WTC11 (cell line): ENCODE data around the gene WDR36. TPM values are rescaled to one million over a fixed set of nuclear protein-coding genes. Genes with fewer than 3 reads are reported as not detected.

Experiments
- ATAC-seq: fragments of 200-7000 bp; cut with Tn5 transposase; 2 replicates; pipeline ENCODE4 v1.10.0; 2021; ENCODE audit warnings: mild to moderate bottlenecking, moderate library complexity
- CTCF ChIA-PET: fragments of 300-600 bp; sonication (Branson Sonifier 250); formaldehyde crosslinking; loops from one replicate; lab custom pipeline; 2021; ENCODE audit warnings: antibody characterized with exemption; lab: Charles Lee
- POLR2A ChIA-PET: fragments of 350-600 bp; sonication (Branson Sonifier 250); formaldehyde crosslinking; loops from one replicate; lab custom pipeline; 2021; ENCODE audit warnings: antibody characterized with exemption; lab: Charles Lee
- DNase-seq: peaks from one replicate; pipeline ENCODE4 v3.0.0; 2021; ENCODE audit warnings: low spot score
- H3K27ac Mint-ChIP-seq: 2 replicates; pipeline ENCODE4 v1.8.0; 2021; ENCODE audit warnings: mixed read lengths
- H3K27me3 Mint-ChIP-seq: 2 replicates; pipeline ENCODE4 v1.8.0; 2021; ENCODE audit warnings: low read depth, mild to moderate bottlenecking, moderate library complexity, mixed read lengths
- H3K36me3 Mint-ChIP-seq: 2 replicates; pipeline ENCODE4 v1.8.0; 2021; ENCODE audit warnings: mixed read lengths
- H3K4me1 Mint-ChIP-seq: 2 replicates; pipeline ENCODE4 v1.8.0; 2022; ENCODE audit warnings: mixed read lengths
- H3K4me3 Mint-ChIP-seq: 2 replicates; pipeline ENCODE4 v1.8.0; 2021; ENCODE audit warnings: mild to moderate bottlenecking, moderate library complexity, mixed read lengths
- H3K9me3 Mint-ChIP-seq: 2 replicates; pipeline ENCODE4 v1.8.0; 2021; ENCODE audit warnings: mixed read lengths
- CREM ChIP-seq: sonication (generic); formaldehyde crosslinking; IDR thresholded peaks from 2 replicates; pipeline ENCODE4 v1.8.1; 2022; ENCODE audit warnings: mild to moderate bottlenecking, missing genetic modification reagents, moderate library complexity
- FOXJ3 ChIP-seq: sonication (generic); formaldehyde crosslinking; IDR thresholded peaks from 2 replicates; pipeline ENCODE4 v1.9.0; 2021; ENCODE audit warnings: missing genetic modification reagents, mild to moderate bottlenecking, borderline replicate concordance
- FOXP1 ChIP-seq: sonication (generic); formaldehyde crosslinking; IDR thresholded peaks from 2 replicates; pipeline ENCODE4 v1.8.0; 2022; ENCODE audit warnings: missing genetic modification reagents, mild to moderate bottlenecking, moderate library complexity, borderline replicate concordance
- KAT7 ChIP-seq: sonication (generic); formaldehyde crosslinking; IDR thresholded peaks from 2 replicates; pipeline ENCODE4 v1.8.1; 2023; ENCODE audit warnings: missing genetic modification reagents, mild to moderate bottlenecking, borderline replicate concordance
- MYBL2 ChIP-seq: sonication (generic); formaldehyde crosslinking; IDR thresholded peaks from 2 replicates; pipeline ENCODE4 v1.8.1; 2023; ENCODE audit warnings: mild to moderate bottlenecking, moderate library complexity, missing genetic modification reagents
- NR1H2 ChIP-seq: sonication (generic); formaldehyde crosslinking; IDR thresholded peaks from 2 replicates; pipeline ENCODE4 v1.9.0; 2021; ENCODE audit warnings: mild to moderate bottlenecking, moderate library complexity, missing genetic modification reagents
- NR3C1 ChIP-seq: sonication (generic); formaldehyde crosslinking; conservative IDR thresholded peaks from 2 replicates; pipeline ENCODE4 v1.8.1; 2023; ENCODE audit warnings: low read depth, mild to moderate bottlenecking, missing genetic modification reagents
- SMAD3 ChIP-seq: sonication (generic); formaldehyde crosslinking; IDR thresholded peaks from 2 replicates; pipeline ENCODE4 v1.8.0; 2022; ENCODE audit warnings: missing genetic modification reagents, mild to moderate bottlenecking, borderline replicate concordance
- SP1 ChIP-seq: sonication (generic); formaldehyde crosslinking; conservative IDR thresholded peaks from 2 replicates; pipeline ENCODE4 v1.8.1; 2022; ENCODE audit warnings: missing genetic modification reagents
- TEAD1 ChIP-seq: sonication (generic); formaldehyde crosslinking; IDR thresholded peaks from 2 replicates; pipeline ENCODE4 v1.8.0; 2022; ENCODE audit warnings: mild to moderate bottlenecking, missing genetic modification reagents
- ZNF396 ChIP-seq: fragments of 250-450 bp; sonication (Bioruptor Pico); IDR thresholded peaks from 2 replicates; pipeline ENCODE4 v1.8.0; 2021; ENCODE audit warnings: mild to moderate bottlenecking, moderate library complexity, borderline replicate concordance
- ZNF416 ChIP-seq: fragments of 250-450 bp; sonication (Bioruptor Pico); IDR thresholded peaks from 2 replicates; pipeline ENCODE4 v1.9.0; 2021; ENCODE audit warnings: mild to moderate bottlenecking, inconsistent platforms
- ZNF423 ChIP-seq: fragments of 250-450 bp; sonication (Bioruptor Pico); IDR thresholded peaks from 2 replicates; pipeline ENCODE4 v2.1.2; 2022; ENCODE audit warnings: mild to moderate bottlenecking, moderate library complexity
- total RNA-seq: library from RNA; stranded (reverse); gene quantifications from 3 replicates; pipeline ENCODE4 v1.2.3, GENCODE V29; 2021
- TF ChIP-seq, protein P1 (sequence below): fragments of 250-450 bp; sonication (Bioruptor Pico); IDR thresholded peaks from 2 replicates; pipeline ENCODE4 v1.9.0; 2021; ENCODE audit warnings: moderate library complexity, mild to moderate bottlenecking, inconsistent platforms, borderline replicate concordance
- TF ChIP-seq, protein P2 (sequence below): sonication (generic); formaldehyde crosslinking; IDR thresholded peaks from 2 replicates; pipeline ENCODE4 v1.8.0; 2022; ENCODE audit warnings: mild to moderate bottlenecking, missing genetic modification reagents
- TF ChIP-seq, protein P3 (sequence below): fragments of 250-450 bp; sonication (Bioruptor Pico); IDR thresholded peaks from 2 replicates; pipeline ENCODE4 v1.9.0; 2021; ENCODE audit warnings: mild to moderate bottlenecking
- TF ChIP-seq, protein P4 (sequence below): fragments of 250-450 bp; sonication (Bioruptor Pico); IDR thresholded peaks from 2 replicates; pipeline ENCODE4 v1.9.0; 2021; ENCODE audit warnings: mild to moderate bottlenecking, borderline replicate concordance
- TF ChIP-seq, protein P5 (sequence below): fragments of 250-450 bp; sonication (Bioruptor Pico); conservative IDR thresholded peaks from 2 replicates; pipeline ENCODE4 v1.9.0; 2021; ENCODE audit warnings: mild to moderate bottlenecking
- TF ChIP-seq, protein P6 (sequence below): fragments of 250-450 bp; sonication (Bioruptor Pico); IDR thresholded peaks from 2 replicates; pipeline ENCODE4 v1.9.0; 2021; ENCODE audit warnings: mild to moderate bottlenecking
- TF ChIP-seq, protein P7 (sequence below): sonication (generic); formaldehyde crosslinking; IDR thresholded peaks from 2 replicates; pipeline ENCODE4 v1.8.1; 2023; ENCODE audit warnings: mild to moderate bottlenecking, missing genetic modification reagents
- TF ChIP-seq, protein P8 (sequence below): sonication (generic); formaldehyde crosslinking; conservative IDR thresholded peaks from 2 replicates; pipeline ENCODE4 v1.8.1; 2023; ENCODE audit warnings: mild to moderate bottlenecking, low read depth, missing genetic modification reagents, moderate library complexity

Gene WDR36
- total RNA-seq, 1 experiment from 2014 or later: 34.1 TPM

DNA sequence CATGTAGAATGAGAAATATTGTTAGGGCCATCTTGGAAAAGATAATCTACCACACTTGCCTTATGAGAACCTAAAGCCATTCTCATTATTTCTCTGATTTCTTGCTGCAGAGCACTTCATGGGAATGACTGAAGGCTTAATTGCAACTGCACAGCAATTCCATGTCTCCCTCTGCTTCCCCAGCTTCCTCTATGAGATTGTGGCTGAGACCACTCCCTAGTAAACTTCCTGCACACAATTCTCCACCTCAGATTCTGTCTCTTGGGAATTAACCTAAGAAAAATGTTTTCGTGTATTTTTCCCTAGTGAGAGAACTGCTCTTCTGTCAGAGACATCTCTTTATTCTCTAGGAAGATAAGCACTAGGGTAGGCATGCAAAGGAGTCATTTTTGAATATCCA lies 76.5 kb downstream of the WDR36 start (continued):
- TF ChIP-seq SMAD3 (CRISPR knock-in tag): no peak
- TF ChIP-seq, protein P1, sequence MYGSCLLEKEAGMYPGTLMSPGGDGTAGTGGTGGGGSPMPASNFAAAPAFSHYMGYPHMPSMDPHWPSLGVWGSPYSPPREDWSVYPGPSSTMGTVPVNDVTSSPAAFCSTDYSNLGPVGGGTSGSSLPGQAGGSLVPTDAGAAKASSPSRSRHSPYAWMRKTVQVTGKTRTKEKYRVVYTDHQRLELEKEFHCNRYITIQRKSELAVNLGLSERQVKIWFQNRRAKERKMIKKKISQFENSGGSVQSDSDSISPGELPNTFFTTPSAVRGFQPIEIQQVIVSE (CRISPR knock-in tag): no peak
- no peak for TF ChIP-seq FOXJ3 (CRISPR knock-in tag)
- TF ChIP-seq, protein P2, sequence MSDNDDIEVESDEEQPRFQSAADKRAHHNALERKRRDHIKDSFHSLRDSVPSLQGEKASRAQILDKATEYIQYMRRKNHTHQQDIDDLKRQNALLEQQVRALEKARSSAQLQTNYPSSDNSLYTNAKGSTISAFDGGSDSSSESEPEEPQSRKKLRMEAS (CRISPR knock-in tag): no peak
- TF ChIP-seq CREM (CRISPR knock-in tag): no peak
- TF ChIP-seq KAT7: no peak
- no peak for TF ChIP-seq MYBL2 (CRISPR knock-in tag)
- TF ChIP-seq, protein P3, sequence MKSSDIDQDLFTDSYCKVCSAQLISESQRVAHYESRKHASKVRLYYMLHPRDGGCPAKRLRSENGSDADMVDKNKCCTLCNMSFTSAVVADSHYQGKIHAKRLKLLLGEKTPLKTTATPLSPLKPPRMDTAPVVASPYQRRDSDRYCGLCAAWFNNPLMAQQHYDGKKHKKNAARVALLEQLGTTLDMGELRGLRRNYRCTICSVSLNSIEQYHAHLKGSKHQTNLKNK (CRISPR knock-in tag): no peak
- no peak for TF ChIP-seq ZNF416 (CRISPR knock-in tag)

DNA sequence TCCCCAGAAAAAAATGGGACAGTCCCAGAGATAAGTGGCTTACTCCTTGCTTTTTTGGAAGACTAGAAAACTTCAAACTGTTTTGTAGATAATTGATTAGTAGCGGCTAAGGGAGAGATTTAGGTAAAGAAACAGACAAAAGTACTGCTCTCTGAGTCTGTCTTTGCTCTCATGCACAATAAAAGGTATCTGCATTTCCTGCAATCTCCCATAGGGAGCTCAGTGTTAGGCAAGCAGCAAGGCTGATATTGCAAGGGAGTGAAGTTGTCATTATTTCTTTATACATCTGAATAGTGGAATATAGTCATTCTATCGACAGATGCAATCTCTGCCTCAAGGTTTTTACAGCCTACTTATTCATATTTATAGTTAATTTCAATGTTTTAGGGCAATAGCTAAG lies 77.1 kb downstream of the WDR36 start:
- Mint-ChIP-seq H3K9me3 (no peaks in the 10 kb centered on the region), H3K27me3 (no peaks in the 10 kb centered on the region), H3K4me3 (no peak overlapping the region), H3K36me3 (no peaks in the 10 kb centered on the region), H3K4me1 (peaks cover 31% of the 10 kb centered on the region), H3K27ac (no peak overlapping the region)
- POLR2A ChIA-PET: interaction anchor here (1.0 kb wide), 1 partner anchor 110 kb away, joined by 3 read pairs; no protein-coding TSS in a partner anchor
- CTCF ChIA-PET: interaction anchor here (0.7 to 1.6 kb wide), 5 partner anchors 10 to 292 kb away, joined by 3 to 10 read pairs (median 4); no protein-coding TSS in a partner anchor
- ATAC-seq (peak; percentile 56), DNase-seq (no peak)
- TF ChIP-seq NR1H2 (no peak), FOXP1 (CRISPR knock-in tag) (no peak), SP1 (CRISPR knock-in tag) (no peak), ZNF396 (CRISPR knock-in tag) (no peak), ZNF416 (CRISPR knock-in tag) (no peak), NR3C1 (CRISPR knock-in tag) (no peak), TEAD1 (CRISPR knock-in tag) (no peak), CREM (CRISPR knock-in tag) (no peak), ZNF423 (no peak)
- TF ChIP-seq, protein P4, sequence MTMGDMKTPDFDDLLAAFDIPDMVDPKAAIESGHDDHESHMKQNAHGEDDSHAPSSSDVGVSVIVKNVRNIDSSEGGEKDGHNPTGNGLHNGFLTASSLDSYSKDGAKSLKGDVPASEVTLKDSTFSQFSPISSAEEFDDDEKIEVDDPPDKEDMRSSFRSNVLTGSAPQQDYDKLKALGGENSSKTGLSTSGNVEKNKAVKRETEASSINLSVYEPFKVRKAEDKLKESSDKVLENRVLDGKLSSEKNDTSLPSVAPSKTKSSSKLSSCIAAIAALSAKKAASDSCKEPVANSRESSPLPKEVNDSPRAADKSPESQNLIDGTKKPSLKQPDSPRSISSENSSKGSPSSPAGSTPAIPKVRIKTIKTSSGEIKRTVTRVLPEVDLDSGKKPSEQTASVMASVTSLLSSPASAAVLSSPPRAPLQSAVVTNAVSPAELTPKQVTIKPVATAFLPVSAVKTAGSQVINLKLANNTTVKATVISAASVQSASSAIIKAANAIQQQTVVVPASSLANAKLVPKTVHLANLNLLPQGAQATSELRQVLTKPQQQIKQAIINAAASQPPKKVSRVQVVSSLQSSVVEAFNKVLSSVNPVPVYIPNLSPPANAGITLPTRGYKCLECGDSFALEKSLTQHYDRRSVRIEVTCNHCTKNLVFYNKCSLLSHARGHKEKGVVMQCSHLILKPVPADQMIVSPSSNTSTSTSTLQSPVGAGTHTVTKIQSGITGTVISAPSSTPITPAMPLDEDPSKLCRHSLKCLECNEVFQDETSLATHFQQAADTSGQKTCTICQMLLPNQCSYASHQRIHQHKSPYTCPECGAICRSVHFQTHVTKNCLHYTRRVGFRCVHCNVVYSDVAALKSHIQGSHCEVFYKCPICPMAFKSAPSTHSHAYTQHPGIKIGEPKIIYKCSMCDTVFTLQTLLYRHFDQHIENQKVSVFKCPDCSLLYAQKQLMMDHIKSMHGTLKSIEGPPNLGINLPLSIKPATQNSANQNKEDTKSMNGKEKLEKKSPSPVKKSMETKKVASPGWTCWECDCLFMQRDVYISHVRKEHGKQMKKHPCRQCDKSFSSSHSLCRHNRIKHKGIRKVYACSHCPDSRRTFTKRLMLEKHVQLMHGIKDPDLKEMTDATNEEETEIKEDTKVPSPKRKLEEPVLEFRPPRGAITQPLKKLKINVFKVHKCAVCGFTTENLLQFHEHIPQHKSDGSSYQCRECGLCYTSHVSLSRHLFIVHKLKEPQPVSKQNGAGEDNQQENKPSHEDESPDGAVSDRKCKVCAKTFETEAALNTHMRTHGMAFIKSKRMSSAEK (CRISPR knock-in tag): no peak
- TF ChIP-seq, protein P5, sequence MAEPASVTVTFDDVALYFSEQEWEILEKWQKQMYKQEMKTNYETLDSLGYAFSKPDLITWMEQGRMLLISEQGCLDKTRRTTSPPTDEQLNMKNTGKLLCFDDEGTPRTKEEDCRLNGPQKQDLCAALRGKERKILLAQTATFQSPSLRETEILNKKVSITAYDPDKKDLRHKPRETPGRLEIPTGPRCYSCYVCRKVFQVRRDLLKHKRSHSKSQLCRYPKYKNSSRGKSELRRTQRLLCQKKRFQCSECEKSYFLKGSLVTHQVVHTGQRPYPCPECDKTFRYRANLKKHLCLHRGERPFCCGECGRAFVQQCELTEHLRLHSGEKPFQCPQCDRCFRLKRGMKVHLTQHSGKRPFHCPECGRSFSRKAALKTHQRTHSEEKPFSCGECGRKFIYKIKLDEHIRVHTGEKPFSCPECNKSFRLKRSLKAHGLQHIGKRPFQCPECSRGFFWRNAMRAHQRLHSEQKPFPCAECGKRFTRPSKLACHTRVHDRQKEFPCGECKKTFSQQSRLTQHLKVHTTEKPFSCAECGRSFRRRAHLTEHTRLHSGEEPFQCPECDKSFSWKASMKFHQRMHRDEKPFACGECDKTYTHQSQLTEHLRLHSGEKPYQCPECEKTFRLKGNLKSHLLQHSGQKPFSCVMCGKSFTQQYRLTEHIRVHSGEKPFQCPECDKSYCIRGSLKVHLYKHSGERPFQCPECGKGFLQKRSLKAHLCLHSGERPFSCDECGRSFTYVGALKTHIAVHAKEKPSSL (CRISPR knock-in tag): no peak
- TF ChIP-seq, protein P6, sequence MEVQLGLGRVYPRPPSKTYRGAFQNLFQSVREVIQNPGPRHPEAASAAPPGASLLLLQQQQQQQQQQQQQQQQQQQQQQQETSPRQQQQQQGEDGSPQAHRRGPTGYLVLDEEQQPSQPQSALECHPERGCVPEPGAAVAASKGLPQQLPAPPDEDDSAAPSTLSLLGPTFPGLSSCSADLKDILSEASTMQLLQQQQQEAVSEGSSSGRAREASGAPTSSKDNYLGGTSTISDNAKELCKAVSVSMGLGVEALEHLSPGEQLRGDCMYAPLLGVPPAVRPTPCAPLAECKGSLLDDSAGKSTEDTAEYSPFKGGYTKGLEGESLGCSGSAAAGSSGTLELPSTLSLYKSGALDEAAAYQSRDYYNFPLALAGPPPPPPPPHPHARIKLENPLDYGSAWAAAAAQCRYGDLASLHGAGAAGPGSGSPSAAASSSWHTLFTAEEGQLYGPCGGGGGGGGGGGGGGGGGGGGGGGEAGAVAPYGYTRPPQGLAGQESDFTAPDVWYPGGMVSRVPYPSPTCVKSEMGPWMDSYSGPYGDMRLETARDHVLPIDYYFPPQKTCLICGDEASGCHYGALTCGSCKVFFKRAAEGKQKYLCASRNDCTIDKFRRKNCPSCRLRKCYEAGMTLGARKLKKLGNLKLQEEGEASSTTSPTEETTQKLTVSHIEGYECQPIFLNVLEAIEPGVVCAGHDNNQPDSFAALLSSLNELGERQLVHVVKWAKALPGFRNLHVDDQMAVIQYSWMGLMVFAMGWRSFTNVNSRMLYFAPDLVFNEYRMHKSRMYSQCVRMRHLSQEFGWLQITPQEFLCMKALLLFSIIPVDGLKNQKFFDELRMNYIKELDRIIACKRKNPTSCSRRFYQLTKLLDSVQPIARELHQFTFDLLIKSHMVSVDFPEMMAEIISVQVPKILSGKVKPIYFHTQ (CRISPR knock-in tag): no peak
- TF ChIP-seq, protein P7, sequence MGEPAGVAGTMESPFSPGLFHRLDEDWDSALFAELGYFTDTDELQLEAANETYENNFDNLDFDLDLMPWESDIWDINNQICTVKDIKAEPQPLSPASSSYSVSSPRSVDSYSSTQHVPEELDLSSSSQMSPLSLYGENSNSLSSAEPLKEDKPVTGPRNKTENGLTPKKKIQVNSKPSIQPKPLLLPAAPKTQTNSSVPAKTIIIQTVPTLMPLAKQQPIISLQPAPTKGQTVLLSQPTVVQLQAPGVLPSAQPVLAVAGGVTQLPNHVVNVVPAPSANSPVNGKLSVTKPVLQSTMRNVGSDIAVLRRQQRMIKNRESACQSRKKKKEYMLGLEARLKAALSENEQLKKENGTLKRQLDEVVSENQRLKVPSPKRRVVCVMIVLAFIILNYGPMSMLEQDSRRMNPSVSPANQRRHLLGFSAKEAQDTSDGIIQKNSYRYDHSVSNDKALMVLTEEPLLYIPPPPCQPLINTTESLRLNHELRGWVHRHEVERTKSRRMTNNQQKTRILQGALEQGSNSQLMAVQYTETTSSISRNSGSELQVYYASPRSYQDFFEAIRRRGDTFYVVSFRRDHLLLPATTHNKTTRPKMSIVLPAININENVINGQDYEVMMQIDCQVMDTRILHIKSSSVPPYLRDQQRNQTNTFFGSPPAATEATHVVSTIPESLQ (CRISPR knock-in tag): no peak
- TF ChIP-seq, protein P8, sequence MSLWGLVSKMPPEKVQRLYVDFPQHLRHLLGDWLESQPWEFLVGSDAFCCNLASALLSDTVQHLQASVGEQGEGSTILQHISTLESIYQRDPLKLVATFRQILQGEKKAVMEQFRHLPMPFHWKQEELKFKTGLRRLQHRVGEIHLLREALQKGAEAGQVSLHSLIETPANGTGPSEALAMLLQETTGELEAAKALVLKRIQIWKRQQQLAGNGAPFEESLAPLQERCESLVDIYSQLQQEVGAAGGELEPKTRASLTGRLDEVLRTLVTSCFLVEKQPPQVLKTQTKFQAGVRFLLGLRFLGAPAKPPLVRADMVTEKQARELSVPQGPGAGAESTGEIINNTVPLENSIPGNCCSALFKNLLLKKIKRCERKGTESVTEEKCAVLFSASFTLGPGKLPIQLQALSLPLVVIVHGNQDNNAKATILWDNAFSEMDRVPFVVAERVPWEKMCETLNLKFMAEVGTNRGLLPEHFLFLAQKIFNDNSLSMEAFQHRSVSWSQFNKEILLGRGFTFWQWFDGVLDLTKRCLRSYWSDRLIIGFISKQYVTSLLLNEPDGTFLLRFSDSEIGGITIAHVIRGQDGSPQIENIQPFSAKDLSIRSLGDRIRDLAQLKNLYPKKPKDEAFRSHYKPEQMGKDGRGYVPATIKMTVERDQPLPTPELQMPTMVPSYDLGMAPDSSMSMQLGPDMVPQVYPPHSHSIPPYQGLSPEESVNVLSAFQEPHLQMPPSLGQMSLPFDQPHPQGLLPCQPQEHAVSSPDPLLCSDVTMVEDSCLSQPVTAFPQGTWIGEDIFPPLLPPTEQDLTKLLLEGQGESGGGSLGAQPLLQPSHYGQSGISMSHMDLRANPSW (CRISPR knock-in tag): no peak
